OCI-LY7 (cell line): ENCODE data around the gene DR1. TPM values are rescaled to one million over a fixed set of nuclear protein-coding genes. Genes with fewer than 3 reads are reported as not detected.

Experiments
- BruUV-seq: library from RNA; stranded (reverse); fragments of 400-500 nt; replicated peaks from 2 replicates; lab custom pipeline; 2021; lab: Mats Ljungman, UMichigan
- CTCF ChIA-PET: fragments of 300-600 bp; sonication (Branson Sonifier 250); formaldehyde crosslinking; loops from one replicate; lab custom pipeline; 2022; ENCODE audit warnings: antibody characterized with exemption; ENCODE audit not compliant: unreplicated experiment; lab: Charles Lee
- POLR2A ChIA-PET: fragments of 300-600 bp; sonication (Branson Sonifier 250); formaldehyde crosslinking; loops from one replicate; lab custom pipeline; 2022; ENCODE audit warnings: antibody characterized with exemption; lab: Charles Lee
- DNase-seq: peaks from one replicate; pipeline ENCODE4 v3.0.0-alpha.2; 2015; ENCODE audit warnings: low spot score
- H2AFZ ChIP-seq: fragments of 200-600 bp; sonication (generic), shearing (Covaris generic); 2 replicates; pipeline ENCODE4 v1.6.1; 2014; ENCODE audit warnings: mild to moderate bottlenecking, antibody characterized with exemption, low read length, moderate library complexity
- H3K27ac ChIP-seq: fragments of 200-600 bp; sonication (generic); 2 replicates; pipeline ENCODE4 v1.5.1; 2014; ENCODE audit warnings: mixed run types, low read depth, mild to moderate bottlenecking, moderate library complexity, low read length, inconsistent platforms; ENCODE audit not compliant: poor library complexity, severe bottlenecking
- H3K36me3 ChIP-seq: fragments of 200-600 bp; sonication (generic); 2 replicates; pipeline ENCODE4 v1.6.1; 2014; ENCODE audit warnings: mild to moderate bottlenecking, antibody characterized with exemption, low read length, moderate library complexity, mixed read lengths; ENCODE audit not compliant: insufficient read depth
- H3K4me1 ChIP-seq: fragments of 200-600 bp; sonication (generic); 2 replicates; pipeline ENCODE4 v1.5.1; 2014; ENCODE audit warnings: mild to moderate bottlenecking, low read length; ENCODE audit not compliant: insufficient read depth, poor library complexity, severe bottlenecking
- H3K4me2 ChIP-seq: fragments of 200-600 bp; sonication (generic); 2 replicates; pipeline ENCODE4 v1.6.1; 2014; ENCODE audit warnings: mild to moderate bottlenecking, low read length
- H3K4me3 ChIP-seq: fragments of 200-600 bp; sonication (generic); 2 replicates; pipeline ENCODE4 v1.5.1; 2014; ENCODE audit warnings: mild to moderate bottlenecking, low read depth, low read length; ENCODE audit not compliant: poor library complexity, severe bottlenecking
- H3K79me2 ChIP-seq: fragments of 200-600 bp; sonication (generic); 2 replicates; pipeline ENCODE4 v1.6.1; 2016; ENCODE audit warnings: low read depth, mild to moderate bottlenecking, low read length, moderate library complexity, mixed read lengths; ENCODE audit not compliant: insufficient read depth
- H3K9me2 ChIP-seq: fragments of 200-600 bp; sonication (generic); 2 replicates; pipeline ENCODE4 v1.6.1; 2016; ENCODE audit warnings: mild to moderate bottlenecking, low read length, mixed read lengths; ENCODE audit not compliant: insufficient read depth
- H3K9me3 ChIP-seq: fragments of 200-600 bp; sonication (generic); 2 replicates; pipeline ENCODE4 v1.6.1; 2014; ENCODE audit warnings: mild to moderate bottlenecking, mixed run types, low read length, mixed read lengths
- H4K20me1 ChIP-seq: fragments of 200-600 bp; sonication (generic); 2 replicates; pipeline ENCODE4 v1.6.1; 2014; ENCODE audit warnings: mild to moderate bottlenecking, antibody characterized with exemption, low read length, moderate library complexity, mixed read lengths; ENCODE audit not compliant: insufficient read depth
- CTCF ChIP-seq: fragments of 200-600 bp; sonication (generic); conservative IDR thresholded peaks from 2 replicates; pipeline ENCODE4 v1.5.1; 2014; ENCODE audit warnings: mild to moderate bottlenecking, antibody characterized with exemption, low read length, moderate library complexity, mixed read lengths
- EZH2phosphoT487 ChIP-seq: fragments of 200-600 bp; sonication (generic); IDR thresholded peaks from 2 replicates; pipeline ENCODE4 v1.6.1; 2018; ENCODE audit warnings: low read depth, borderline replicate concordance, mild to moderate bottlenecking, mixed run types, antibody characterized with exemption, low read length, moderate library complexity, mixed read lengths
- intact Hi-C: fragments of 100-400 bp; cut with micrococcal nuclease; formaldehyde crosslinking; loops from one replicate; pipeline ENCODE4 v1.10.0; 2022; ENCODE audit not compliant: unreplicated experiment
- total RNA-seq, 2 experiments: library from RNA; depleted of rRNA in 1 of 2; stranded (reverse); fragments of >200 nt in 1 of 2; shearing (Covaris generic) in 1 of 2; gene quantifications; 2 replicates each; pipeline ENCODE4 v1.2.3, GENCODE V29; 2014 to 2022

The DR1 gene
- total RNA-seq, 2 experiments from 2014 or later, result 81.3 to 90.4 TPM

GRCh38 chr1:93357242-93357641 lies 11.5 kb downstream of the DR1 start:
- intact Hi-C loops, result no loop called here
- no peaks in the 10 kb centered on the region for H3K9me3 ChIP-seq
- H3K79me2 ChIP-seq, result peaks cover 100% of the 10 kb centered on the region
- POLR2A ChIA-PET, result interaction anchor here (1.1 to 2.4 kb wide), 3 partner anchors 12 to 15 kb away, joined by 3 to 9 read pairs (median 4); partner anchors contain the start of gene DR1
- H3K4me2 ChIP-seq, result no peak overlapping the region
- no peak for DNase-seq
- H3K4me3 ChIP-seq, result no peak overlapping the region
- peaks cover 16% of the 10 kb centered on the region for H3K4me1 ChIP-seq
- no peak overlapping the region for H2AFZ ChIP-seq
- H4K20me1 ChIP-seq, result peaks cover 32% of the 10 kb centered on the region
- BruUV-seq, result no TSS peak
- peaks cover 99% of the 10 kb centered on the region for H3K36me3 ChIP-seq
- CTCF ChIA-PET, result no interaction called here
- no peak overlapping the region for H3K27ac ChIP-seq
- no peaks in the 10 kb centered on the region for H3K9me2 ChIP-seq
- TF ChIP-seq CTCF, result no peak

GRCh38 chr1:93358293-93358692 lies 12.6 kb downstream of the DR1 start:
- Histone ChIP-seq H3K4me1 (peaks cover 5% of the 10 kb centered on the region), H3K79me2 (peaks cover 98% of the 10 kb centered on the region), H2AFZ (no peak overlapping the region), H3K4me3 (no peak overlapping the region), H3K4me2 (no peak overlapping the region), H3K36me3 (peaks cover 100% of the 10 kb centered on the region), H3K27ac (no peak overlapping the region), H3K9me3 (no peaks in the 10 kb centered on the region), H4K20me1 (peaks cover 28% of the 10 kb centered on the region), H3K9me2 (no peaks in the 10 kb centered on the region)
- CTCF ChIA-PET, result no interaction called here
- BruUV-seq, result no TSS peak
- intact Hi-C loops, result no loop called here
- no peak for DNase-seq
- TF ChIP-seq CTCF (no peak), EZH2phosphoT487 (no peak)
- POLR2A ChIA-PET, result interaction anchor here (1.1 to 2.4 kb wide), 5 partner anchors 12 to 393 kb away, joined by 3 to 9 read pairs (median 4); partner anchors contain the start of gene DR1

GRCh38 chr1:93360111-93360510 lies 14.4 kb downstream of the DR1 start:
- Histone ChIP-seq H3K9me2 (no peaks in the 10 kb centered on the region), H3K4me3 (no peak overlapping the region), H2AFZ (no peak overlapping the region), H3K9me3 (no peaks in the 10 kb centered on the region), H3K36me3 (peaks cover 97% of the 10 kb centered on the region), H3K4me2 (no peak overlapping the region), H3K79me2 (peaks cover 91% of the 10 kb centered on the region), H4K20me1 (peaks cover 23% of the 10 kb centered on the region), H3K4me1 (no peaks in the 10 kb centered on the region), H3K27ac (no peak overlapping the region)
- DNase-seq, result no peak
- intact Hi-C loops, result no loop called here
- POLR2A ChIA-PET, result interaction anchor here (0.9 kb wide), 1 partner anchor 12 kb away, joined by 4 read pairs; no protein-coding TSS in a partner anchor
- TF ChIP-seq CTCF (no peak), EZH2phosphoT487 (no peak)
- CTCF ChIA-PET, result no interaction called here
- BruUV-seq, result no TSS peak
